ENCODE results near the gene FGF12. TPM values are rescaled to one million over a fixed set of nuclear protein-coding genes. Genes with fewer than 3 reads are reported as not detected.
A peak's percentile ranks its signal among the peaks of the same experiment; 100 is the strongest.

Gene FGF12
- total and polyA plus RNA-seq, 2 donors (not counting 1 experiment from before 2014, with no cell fraction given), result 0.17 TPM; not detected in 1

GRCh38 chr3:192410684-192410960 is 316.7 kb downstream of the FGF12 start:
- H3K36me3 ChIP-seq (ENCODE audit: control insufficient read depth, insufficient read depth, low read length), result no peaks in the 10 kb centered on the region
- no peaks in the 10 kb centered on the region for H3K4me1 ChIP-seq (ENCODE audit: control insufficient read depth, extremely low read depth, insufficient read depth, low read length)
- H3K9me3 ChIP-seq (ENCODE audit: control insufficient read depth, insufficient read depth, low read depth, low read length), result no peaks in the 10 kb centered on the region
- H4K20me1 ChIP-seq (ENCODE audit: control insufficient read depth, extremely low read depth, insufficient read depth, low read length), result no peaks in the 10 kb centered on the region
- H3K27ac ChIP-seq (ENCODE audit: insufficient read depth, low read length), result no peak overlapping the region
- H3K4me3 ChIP-seq (replicated peaks in 1 of 4; ENCODE audit: control extremely low read depth in 1 of 4, insufficient read depth in 1 of 4, low read depth in 3 of 4, low read length in 4 of 4), result no peak overlapping the region
- H3K9ac ChIP-seq (ENCODE audit: insufficient read depth, low read length), result no peak overlapping the region
- no peak overlapping the region for H3K4me2 ChIP-seq (ENCODE audit: extremely low read depth, insufficient read depth, low read length)
- no peak overlapping the region for H2AFZ ChIP-seq (ENCODE audit: low read length)
- no peak for TF ChIP-seq CTCF (conservative IDR thresholded peaks at IDR 0.05 in 1 of 2, IDR thresholded peaks at IDR 0.05 in 1 of 2; ENCODE audit: low read depth in 1 of 2, low read length in 2 of 2)
- no peak for TF ChIP-seq EZH2 (IDR thresholded peaks at IDR 0.05; ENCODE audit: low read length, missing control alignments)
- peaks cover 9% of the 10 kb centered on the region for H3K27me3 ChIP-seq (ENCODE audit: control insufficient read depth, insufficient read depth, low read length)
- H3K79me2 ChIP-seq (ENCODE audit: control insufficient read depth, insufficient read depth, low read length), result no peaks in the 10 kb centered on the region
- DNase-seq (ENCODE audit: low read depth in 2 of 2), result no peak

GRCh38 chr3:192409838-192410683 is 317.3 kb downstream of the FGF12 start:
- no peak overlapping the region for H3K9ac ChIP-seq (ENCODE audit: insufficient read depth, low read length)
- H3K4me1 ChIP-seq (ENCODE audit: control insufficient read depth, extremely low read depth, insufficient read depth, low read length), result no peaks in the 10 kb centered on the region
- H3K27ac ChIP-seq (ENCODE audit: insufficient read depth, low read length), result no peak overlapping the region
- H2AFZ ChIP-seq (ENCODE audit: low read length), result no peak overlapping the region
- peak in 1 of 2 donors; percentile 19 for TF ChIP-seq CTCF (conservative IDR thresholded peaks at IDR 0.05 in 1 of 2, IDR thresholded peaks at IDR 0.05 in 1 of 2; ENCODE audit: low read depth in 1 of 2, low read length in 2 of 2)
- no peak for TF ChIP-seq EZH2 (IDR thresholded peaks at IDR 0.05; ENCODE audit: low read length, missing control alignments)
- peak; percentile 22 to 56 for DNase-seq (ENCODE audit: low read depth in 2 of 2)
- H4K20me1 ChIP-seq (ENCODE audit: control insufficient read depth, extremely low read depth, insufficient read depth, low read length), result no peaks in the 10 kb centered on the region
- no peaks in the 10 kb centered on the region for H3K79me2 ChIP-seq (ENCODE audit: control insufficient read depth, insufficient read depth, low read length)
- peaks cover 9% of the 10 kb centered on the region for H3K27me3 ChIP-seq (ENCODE audit: control insufficient read depth, insufficient read depth, low read length)
- no peaks in the 10 kb centered on the region for H3K36me3 ChIP-seq (ENCODE audit: control insufficient read depth, insufficient read depth, low read length)
- H3K4me2 ChIP-seq (ENCODE audit: extremely low read depth, insufficient read depth, low read length), result no peak overlapping the region
- H3K4me3 ChIP-seq (replicated peaks in 1 of 4; ENCODE audit: control extremely low read depth in 1 of 4, insufficient read depth in 1 of 4, low read depth in 3 of 4, low read length in 4 of 4), result peak overlapping the region in 1 of 4 experiments; percentile 12
- no peaks in the 10 kb centered on the region for H3K9me3 ChIP-seq (ENCODE audit: control insufficient read depth, insufficient read depth, low read depth, low read length)

GRCh38 chr3:192409201-192409837 is 318.0 kb downstream of the FGF12 start:
- Histone ChIP-seq H3K27me3 (ENCODE audit: control insufficient read depth, insufficient read depth, low read length) (peaks cover 9% of the 10 kb centered on the region), H2AFZ (ENCODE audit: low read length) (no peak overlapping the region)
- DNase-seq (ENCODE audit: low read depth in 2 of 2), result peak; percentile 28 to 62

More at GRCh38 chr3:192409201-192409837, 318.0 kb downstream of the FGF12 start:
- H4K20me1 ChIP-seq (ENCODE audit: control insufficient read depth, extremely low read depth, insufficient read depth, low read length), result no peaks in the 10 kb centered on the region
- TF ChIP-seq EZH2 (IDR thresholded peaks at IDR 0.05; ENCODE audit: low read length, missing control alignments) (no peak), CTCF (conservative IDR thresholded peaks at IDR 0.05 in 1 of 2, IDR thresholded peaks at IDR 0.05 in 1 of 2; ENCODE audit: low read depth in 1 of 2, low read length in 2 of 2) (no peak)
- no peak overlapping the region for H3K27ac ChIP-seq (ENCODE audit: insufficient read depth, low read length)
- H3K9me3 ChIP-seq (ENCODE audit: control insufficient read depth, insufficient read depth, low read depth, low read length), result no peaks in the 10 kb centered on the region
- H3K4me1 ChIP-seq (ENCODE audit: control insufficient read depth, extremely low read depth, insufficient read depth, low read length), result no peaks in the 10 kb centered on the region
- no peaks in the 10 kb centered on the region for H3K36me3 ChIP-seq (ENCODE audit: control insufficient read depth, insufficient read depth, low read length)
- H3K4me3 ChIP-seq (replicated peaks in 1 of 4; ENCODE audit: control extremely low read depth in 1 of 4, insufficient read depth in 1 of 4, low read depth in 3 of 4, low read length in 4 of 4), result peak overlapping the region in 3 of 4 experiments; percentile 7 to 45 (median 28)
- H3K9ac ChIP-seq (ENCODE audit: insufficient read depth, low read length), result no peak overlapping the region
- no peaks in the 10 kb centered on the region for H3K79me2 ChIP-seq (ENCODE audit: control insufficient read depth, insufficient read depth, low read length)
- H3K4me2 ChIP-seq (ENCODE audit: extremely low read depth, insufficient read depth, low read length), result peak overlapping the region; percentile 25
